ENCODE data around the gene LDLRAD4.
A peak's percentile ranks its signal among the peaks of the same experiment; 100 is the strongest.

The LDLRAD4 gene

GRCh38 chr18:13566941-13567746 is 348.6 kb downstream of the LDLRAD4 start:
- DNase-seq: no peak

- no peak for DNase-seq
Observed at GRCh38 chr18:13568443-13569392, 350.2 kb downstream of the LDLRAD4 start.

- DNase-seq: peak; percentile 14
Observed at GRCh38 chr18:13570216-13570615, 351.7 kb downstream of the LDLRAD4 start.

GRCh38 chr18:13570856-13571495 is 352.4 kb downstream of the LDLRAD4 start:
- DNase-seq: no peak

- DNase-seq: no peak
Observed at GRCh38 chr18:13572148-13572547, 353.6 kb downstream of the LDLRAD4 start.

GRCh38 chr18:13572721-13573120 is 354.2 kb downstream of the LDLRAD4 start:
- DNase-seq: no peak

- DNase-seq: no peak
Observed at GRCh38 chr18:13573750-13574149, 355.2 kb downstream of the LDLRAD4 start.

GRCh38 chr18:13574355-13574754 is 355.8 kb downstream of the LDLRAD4 start:
- DNase-seq: no peak

- DNase-seq: no peak
Observed at GRCh38 chr18:13574761-13575160, 356.2 kb downstream of the LDLRAD4 start.

GRCh38 chr18:13576598-13576997 is 358.0 kb downstream of the LDLRAD4 start:
- no peak for DNase-seq

- DNase-seq: no peak
Observed at GRCh38 chr18:13577091-13577697, 358.6 kb downstream of the LDLRAD4 start.

GRCh38 chr18:13577781-13578180 is 359.2 kb downstream of the LDLRAD4 start:
- no peak for DNase-seq

- DNase-seq: no peak
Observed at GRCh38 chr18:13578400-13578799, 359.8 kb downstream of the LDLRAD4 start.

GRCh38 chr18:13579874-13580273 is 361.3 kb downstream of the LDLRAD4 start:
- DNase-seq: no peak

- DNase-seq: no peak
Observed at GRCh38 chr18:13580351-13580750, 361.8 kb downstream of the LDLRAD4 start.

GRCh38 chr18:13580991-13581390 is 362.4 kb downstream of the LDLRAD4 start:
- DNase-seq: no peak

GRCh38 chr18:13581496-13582177 is 363.1 kb downstream of the LDLRAD4 start:
- DNase-seq: no peak

- DNase-seq: no peak
Observed at GRCh38 chr18:13582178-13582670, 363.7 kb downstream of the LDLRAD4 start.

- no peak for DNase-seq
Observed at GRCh38 chr18:13583576-13584550, 365.3 kb downstream of the LDLRAD4 start.

GRCh38 chr18:13584825-13585224 is 366.3 kb downstream of the LDLRAD4 start:
- no peak for DNase-seq

All from effector CD4-positive, alpha-beta T cell (primary cell).